GM12892 (cell line): ENCODE data around the gene EXOC6B.
"Not testable (repeated sequence)": the region's sequence is repeated elsewhere in the genome, so short reads cannot be mapped to it uniquely, and the experiment has no call there.

Source experiments
- DNase-seq: peaks from one replicate; pipeline ENCODE4 v3.0.0; 2011; ENCODE audit not compliant: insufficient read length
- FAIRE-seq: peaks from 2 replicates; lab custom pipeline; 2011; peaks lifted over from hg19 to GRCh38; lab: Jason Lieb, UNC
- POLR2A ChIP-seq: IDR thresholded peaks from 2 replicates; pipeline ENCODE4 v1.6.1; 2011; ENCODE audit warnings: low read depth, low read length, control low read depth
- POLR2AphosphoS5 ChIP-seq: IDR thresholded peaks from 2 replicates; pipeline ENCODE4 v1.6.1; 2011; ENCODE audit warnings: low read depth, low read length, control low read depth
- TAF1 ChIP-seq: IDR thresholded peaks from 2 replicates; pipeline ENCODE4 v1.6.1; 2011; ENCODE audit warnings: low read depth, mild to moderate bottlenecking, control low read depth, low read length, borderline replicate concordance

The EXOC6B gene

GRCh38 chr2:72427022-72427861 lies 398.6 kb downstream of the EXOC6B start:
- no peak for FAIRE-seq
- no peak for DNase-seq
- no peak for TF ChIP-seq POLR2A
- TF ChIP-seq POLR2AphosphoS5: no peak
- TF ChIP-seq TAF1: no peak

GRCh38 chr2:72425996-72426395 lies 399.8 kb downstream of the EXOC6B start:
- TF ChIP-seq POLR2A (no peak), TAF1 (no peak), POLR2AphosphoS5 (no peak)
- FAIRE-seq: no peak
- no peak for DNase-seq

- TF ChIP-seq POLR2A (no peak), TAF1 (no peak), POLR2AphosphoS5 (no peak)
- no peak for FAIRE-seq
- no peak for DNase-seq
These were observed 402.1 kb downstream of the EXOC6B start for GRCh38 chr2:72423756-72424155.

- not testable (repeated sequence) for DNase-seq, FAIRE-seq
These were observed 404.0 kb downstream of the EXOC6B start for GRCh38 chr2:72421771-72422379.

- no peak for FAIRE-seq
- TF ChIP-seq TAF1 (no peak), POLR2A (no peak), POLR2AphosphoS5 (no peak)
- DNase-seq: no peak
These were observed 409.9 kb downstream of the EXOC6B start for GRCh38 chr2:72415781-72416475.

- TF ChIP-seq POLR2AphosphoS5 (no peak), POLR2A (no peak), TAF1 (no peak)
- FAIRE-seq (no peak), DNase-seq (no peak)
These were observed 410.6 kb downstream of the EXOC6B start for GRCh38 chr2:72415241-72415661.

- FAIRE-seq: no peak
- TF ChIP-seq POLR2AphosphoS5 (no peak), POLR2A (no peak), TAF1 (no peak)
These were observed 411.6 kb downstream of the EXOC6B start for GRCh38 chr2:72414137-72414760.

GRCh38 chr2:72413716-72414115 lies 412.1 kb downstream of the EXOC6B start:
- FAIRE-seq: no peak
- DNase-seq: no peak
- no peak for TF ChIP-seq TAF1
- TF ChIP-seq POLR2AphosphoS5: no peak
- TF ChIP-seq POLR2A: no peak

More at GRCh38 chr2:72414137-72414760, 411.6 kb downstream of the EXOC6B start:
- DNase-seq: no peak

- FAIRE-seq (no peak), DNase-seq (no peak)
- TF ChIP-seq TAF1 (no peak), POLR2AphosphoS5 (no peak), POLR2A (no peak)
These were observed 413.6 kb downstream of the EXOC6B start for GRCh38 chr2:72412214-72412613.

GRCh38 chr2:72399879-72400278 lies 426.0 kb downstream of the EXOC6B start:
- FAIRE-seq (no peak), DNase-seq (no peak)
- TF ChIP-seq POLR2A (no peak), TAF1 (no peak), POLR2AphosphoS5 (no peak)

- TF ChIP-seq POLR2AphosphoS5 (no peak), TAF1 (no peak), POLR2A (no peak)
- no peak for DNase-seq
- no peak for FAIRE-seq
These were observed 430.7 kb downstream of the EXOC6B start for GRCh38 chr2:72395096-72395495.
